GM12878 (cell line): ENCODE data around the gene NTM. TPM values are rescaled to one million over a fixed set of nuclear protein-coding genes. Genes with fewer than 3 reads are reported as not detected.

Experiments used
- ATAC-seq: fragments of 200-7000 bp; cut with Tn5 transposase; 3 replicates; pipeline ENCODE4 v1.9.1; 2020; ENCODE audit warnings: mild to moderate bottlenecking, moderate library complexity
- BruUV-seq: library from RNA; stranded (reverse); fragments of 400-500 nt; replicated peaks from 2 replicates; lab custom pipeline; 2021; lab: Mats Ljungman, UMichigan
- CTCF ChIA-PET: fragments of 300-600 bp; sonication (Branson Sonifier 250); formaldehyde crosslinking; extraction: SDS; loops from one replicate; lab custom pipeline; 2021; ENCODE audit warnings: inconsistent platforms; lab: Yijun Ruan, JAX
- POLR2A ChIA-PET: fragments of 350-600 bp; formaldehyde crosslinking; extraction: SDS; loops from one replicate; lab custom pipeline; 2021; ENCODE audit warnings: inconsistent platforms; lab: Charles Lee
- RAD21 ChIA-PET: fragments of 300-600 bp; sonication (Branson Sonifier 250); formaldehyde crosslinking; loops from one replicate; lab custom pipeline; 2023; ENCODE audit warnings: antibody characterized with exemption; ENCODE audit not compliant: unreplicated experiment; lab: Charles Lee
- SMC1A ChIA-PET: fragments of 300-600 bp; sonication (Branson Sonifier 250); formaldehyde crosslinking; loops from one replicate; lab custom pipeline; 2023; ENCODE audit not compliant: unreplicated experiment, uncharacterized antibody; lab: Charles Lee
- DNase-seq: peaks from one replicate; pipeline ENCODE4 v3.0.0-alpha.2; 2011; ENCODE audit warnings: low read depth, low spot score
- FAIRE-seq: peaks from 3 replicates; lab custom pipeline; 2011; peaks lifted over from hg19 to GRCh38; lab: Jason Lieb, UNC
- H2AFZ ChIP-seq: 2 replicates; pipeline ENCODE4 v1.6.0; 2011; ENCODE audit warnings: low read depth, low read length, control low read depth; ENCODE audit not compliant: control insufficient read depth
- H3K27ac ChIP-seq: 2 replicates; pipeline ENCODE4 v1.5.1; 2011; ENCODE audit warnings: control low read depth; ENCODE audit not compliant: control insufficient read depth, insufficient read depth
- H3K27me3 ChIP-seq, 2 experiments: replicated peaks in 1 of 2; 2 replicates each; pipeline versions ENCODE4 v1.6.0 to v1.6.1; 2011; ENCODE audit warnings: low read length in 1 of 2; ENCODE audit not compliant: control insufficient read depth in 2 of 2, insufficient read depth in 2 of 2
- H3K36me3 ChIP-seq, 2 experiments: 2 replicates each; pipeline ENCODE4 v1.5.1; 2011; ENCODE audit warnings: low read length in 1 of 2; ENCODE audit not compliant: control insufficient read depth in 2 of 2, insufficient read depth in 2 of 2
- H3K4me1 ChIP-seq: 2 replicates; pipeline ENCODE4 v1.6.1; 2011; ENCODE audit warnings: mild to moderate bottlenecking, low read length, moderate library complexity, mixed read lengths; ENCODE audit not compliant: control insufficient read depth, insufficient read depth
- H3K4me2 ChIP-seq: 2 replicates; pipeline ENCODE4 v1.6.0; 2011; ENCODE audit warnings: control low read depth; ENCODE audit not compliant: control insufficient read depth, insufficient read depth
- H3K4me3 ChIP-seq: fragments of 200-600 bp; sonication (generic); 2 replicates; pipeline ENCODE4 v1.5.1; 2016
- H3K79me2 ChIP-seq: 2 replicates; pipeline ENCODE4 v1.6.0; 2011; ENCODE audit warnings: low read length; ENCODE audit not compliant: control insufficient read depth, insufficient read depth
- H3K9ac ChIP-seq: 2 replicates; pipeline ENCODE4 v1.8.0; 2011; ENCODE audit warnings: low read length, control low read depth, mixed read lengths; ENCODE audit not compliant: control insufficient read depth, insufficient read depth
- H3K9me3 ChIP-seq: replicated peaks from 3 replicates; pipeline ENCODE4 v1.5.1; 2011; ENCODE audit warnings: mild to moderate bottlenecking, low read length; ENCODE audit not compliant: control insufficient read depth, insufficient read depth
- H4K20me1 ChIP-seq: 2 replicates; pipeline ENCODE4 v1.6.0; 2011; ENCODE audit not compliant: control insufficient read depth, insufficient read depth
- CBX3 ChIP-seq: fragments of 200-600 bp; sonication (generic); IDR thresholded peaks from 2 replicates; pipeline ENCODE4 v1.6.1; 2016; ENCODE audit warnings: low read depth, borderline replicate concordance
- CBX5 ChIP-seq: sonication (generic); IDR thresholded peaks from 2 replicates; pipeline ENCODE4 v1.6.1; 2016; ENCODE audit warnings: low read depth, moderate library complexity, mild to moderate bottlenecking, inconsistent platforms
- ETV6 ChIP-seq, 2 experiments: fragments of 450-650 bp in 1 of 2; IDR thresholded peaks in 1 of 2; conservative IDR thresholded peaks in 1 of 2; 2 replicates each; pipeline ENCODE4 v1.6.1; 2014; ENCODE audit warnings: antibody characterized with exemption in 1 of 2, borderline replicate concordance in 1 of 2, low read depth in 1 of 2, mild to moderate bottlenecking in 1 of 2, moderate library complexity in 1 of 2
- IRF4 ChIP-seq: IDR thresholded peaks from 2 replicates; pipeline ENCODE4 v1.6.1; 2011; ENCODE audit warnings: low read depth, low read length
- JUNB ChIP-seq: IDR thresholded peaks from 2 replicates; pipeline ENCODE4 v1.6.1; 2016; ENCODE audit warnings: antibody characterized with exemption, mild to moderate bottlenecking
- KLF5 ChIP-seq: fragments of 450-650 bp; IDR thresholded peaks from 2 replicates; pipeline ENCODE4 v1.6.1; 2014; ENCODE audit warnings: mild to moderate bottlenecking; ENCODE audit not compliant: partially characterized antibody
- MLLT1 ChIP-seq: fragments of 450-650 bp; IDR thresholded peaks from 2 replicates; pipeline ENCODE4 v1.6.1; 2016; ENCODE audit warnings: mild to moderate bottlenecking
- MTA3 ChIP-seq: IDR thresholded peaks from 2 replicates; pipeline ENCODE4 v1.6.1; 2012; ENCODE audit warnings: low read length, inconsistent platforms, borderline replicate concordance
- NRF1 ChIP-seq: conservative IDR thresholded peaks from 2 replicates; pipeline ENCODE4 v1.6.1; 2011; ENCODE audit warnings: mild to moderate bottlenecking, low read depth, low read length, improper control_type of control experiment
- PAX5 ChIP-seq: IDR thresholded peaks from 2 replicates; pipeline ENCODE4 v1.6.1; 2011; ENCODE audit warnings: low read depth, low read length, borderline replicate concordance
- RBBP5 ChIP-seq: fragments of 200-600 bp; sonication (generic); conservative IDR thresholded peaks from 2 replicates; pipeline ENCODE4 v1.6.1; 2016
- SP1 ChIP-seq: IDR thresholded peaks from one replicate; pipeline ENCODE4 v1.6.1; 2011; ENCODE audit warnings: low read depth, low read length
- ZNF592 ChIP-seq: fragments of 450-650 bp; IDR thresholded peaks from 2 replicates; pipeline ENCODE4 v1.6.1; 2017; ENCODE audit warnings: mild to moderate bottlenecking, moderate library complexity
- WGBS: methylation state at CpG from one replicate; pipeline ENCODE4 v1.1.6; 2016; ENCODE audit warnings: low lambda C conversion rate; ENCODE audit not compliant: insufficient replicate concordance, insufficient coverage; ENCODE audit errors: missing lambda C conversion rate; 5-methylcytosine and 5-hydroxymethylcytosine counted together
- in situ Hi-C: fragments of 300-500 bp; cut with MboI; formaldehyde crosslinking; loops from 9 replicates; pipeline ENCODE4 v1.14.3; 2018; ENCODE audit warnings: mixed read lengths
- intact Hi-C: fragments of 100-400 bp; cut with micrococcal nuclease; formaldehyde crosslinking; loops from one replicate; pipeline ENCODE4 v1.14.2; 2022; ENCODE audit not compliant: unreplicated experiment
- polyA plus RNA-seq, 11 experiments: library from polyadenylated mRNA; depleted of rRNA in 4 of 11; unstranded in 6 of 11; stranded (reverse) in 5 of 11; fragments of >200 nt; fragmentation: Nextera tagmentation in 4 of 11; fragmentation: Illumina TruSeq in 1 of 11; extraction: Ambion mirVana in 4 of 11; extraction: Trizol in 1 of 11; gene quantifications; 1 replicate in 1 of 11; 2 replicates in 10 of 11; pipeline versions ENCODE4 v1.2.1 to v1.2.3, GENCODE V29; 2011 to 2016; ENCODE audit warnings: inconsistent platforms in 2 of 11, missing spikeins in 2 of 11, low read depth in 1 of 11
- total RNA-seq, 4 experiments: library from RNA; depleted of rRNA in 3 of 4; stranded (reverse); fragments of >200 nt in 3 of 4; fragmentation: Illumina TruSeq in 1 of 4; extraction: Trizol in 1 of 4; gene quantifications; 2 replicates each; pipeline versions ENCODE4 v1.2.1 to v1.2.3, GENCODE V29; 2013 to 2021

NTM gene
- total and polyA plus RNA-seq, 10 of the 15 experiments (the other 5 are each of a cell fraction or from before 2014, with no cell fraction given) = not detected

- DNase-seq = no peak
- RAD21 ChIA-PET = interaction anchor here (1.4 kb wide), 1 partner anchor 172 kb away, joined by 3 read pairs; no protein-coding TSS in a partner anchor
- no peak for FAIRE-seq
- Histone ChIP-seq H3K4me3 (no peak overlapping the region), H3K4me2 (no peak overlapping the region), H3K4me1 (no peaks in the 10 kb centered on the region), H4K20me1 (no peaks in the 10 kb centered on the region), H3K9me3 (no peaks in the 10 kb centered on the region), H2AFZ (no peak overlapping the region), H3K27ac (no peak overlapping the region), H3K9ac (no peak overlapping the region), H3K27me3 (no peaks in the 10 kb centered on the region; a peak in 1 of 4 replicates), H3K79me2 (no peaks in the 10 kb centered on the region), H3K36me3 (no peaks in the 10 kb centered on the region)
- intact Hi-C loops (loop anchor here (10.0 kb wide), 1 partner anchor 345 kb away; no protein-coding TSS in a partner anchor), in situ Hi-C loops (no loop called here)
- 65% methylated on average over 7 of the region's 7 CpGs for WGBS
- POLR2A ChIA-PET = interaction anchor here (1.1 kb wide), 1 partner anchor 14 kb away, joined by 4 read pairs; no protein-coding TSS in a partner anchor
- no TSS peak for BruUV-seq
- CTCF ChIA-PET = no interaction called here
- SMC1A ChIA-PET = no interaction called here
- no peak for ATAC-seq
- TF ChIP-seq CBX3 (no peak), ETV6 (conservative IDR thresholded peaks at IDR 0.05 in 1 of 2, IDR thresholded peaks at IDR 0.05 in 1 of 2; ENCODE audit: borderline replicate concordance in 1 of 2, low read depth in 1 of 2) (no peak), SP1 (no peak), IRF4 (no peak), JUNB (no peak), KLF5 (no peak)
Measured at GRCh38 chr11:132039521-132039920, 669.1 kb downstream of the NTM start.

- CTCF ChIA-PET = interaction anchor here (0.8 to 1.0 kb wide), 3 partner anchors 13 to 898 kb away, joined by 3 read pairs; no protein-coding TSS in a partner anchor
- RAD21 ChIA-PET = no interaction called here
- TF ChIP-seq MLLT1 (no peak), PAX5 (no peak), CBX5 (no peak), RBBP5 (no peak), ZNF592 (no peak), MTA3 (no peak), NRF1 (no peak)
Measured at GRCh38 chr11:132042296-132042695, 671.9 kb downstream of the NTM start.

More at GRCh38 chr11:132042296-132042695, 671.9 kb downstream of the NTM start:
- Histone ChIP-seq H4K20me1 (no peaks in the 10 kb centered on the region), H3K9me3 (no peaks in the 10 kb centered on the region), H3K27ac (no peak overlapping the region), H3K36me3 (no peaks in the 10 kb centered on the region), H3K4me3 (no peak overlapping the region), H3K4me2 (no peak overlapping the region), H3K4me1 (no peaks in the 10 kb centered on the region), H2AFZ (no peak overlapping the region), H3K27me3 (peaks cover 0 to under 1% of the 10 kb centered on the region in 2 experiments; a peak in 1 of 4 replicates), H3K79me2 (no peaks in the 10 kb centered on the region), H3K9ac (no peak overlapping the region)
- no peak for DNase-seq
- BruUV-seq = no TSS peak
- no peak for ATAC-seq
- in situ Hi-C loops = no loop called here
- ChIA-PET POLR2A (no interaction called here), SMC1A (interaction anchor here (0.6 kb wide), 1 partner anchor 177 kb away, joined by 3 read pairs; no protein-coding TSS in a partner anchor)
- WGBS = 0% methylated on average over 2 of the region's 2 CpGs
- intact Hi-C loops = no loop called here
- no peak for FAIRE-seq
